C4-2B (cell line): Measurements from ENCODE around the gene CHD2.

ENCODE experiments used
- CTCF ChIP-seq: fragments of 450-650 bp; conservative IDR thresholded peaks from 2 replicates; pipeline ENCODE4 v1.5.1; 2017; ENCODE audit warnings: mild to moderate bottlenecking
- ZFX ChIP-seq: fragments of 450-650 bp; IDR thresholded peaks from 2 replicates; pipeline ENCODE4 v1.6.1; 2017

GRCh38 chr15:93063796-93064690 lies 163.9 kb downstream of the CHD2 start:
- TF ChIP-seq CTCF = no peak
- TF ChIP-seq ZFX = no peak
